Activated naive CD4-positive, alpha-beta T cell treated with anti-CD3 and anti-CD28 coated beads, Interleukin-2, amount 50 U/mL, for 16 hours (primary cell): ENCODE results near the gene EFNA5.

Experiments
- DNase-seq: peaks from one replicate; pipeline ENCODE4 v3.0.0-alpha.2; 2020

The EFNA5 gene

DNA sequence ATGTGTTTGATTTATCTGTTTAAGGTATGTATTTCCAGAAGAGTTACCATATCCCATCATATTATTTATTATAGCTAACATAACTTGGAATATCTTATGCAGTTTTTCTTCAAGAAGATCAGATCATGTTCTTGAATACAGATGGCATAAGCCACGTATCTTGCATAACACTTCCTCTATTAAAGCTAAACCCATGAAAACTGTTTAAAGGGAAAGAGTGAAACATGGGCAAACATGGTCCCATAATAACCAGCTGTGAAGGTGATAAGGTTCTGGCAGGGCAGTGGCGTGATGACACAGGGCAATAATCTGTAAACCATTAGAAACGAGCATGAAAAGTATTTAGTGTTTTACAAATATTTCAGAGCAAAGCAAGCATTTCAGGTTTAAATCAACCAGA, 34.2 kb downstream of the EFNA5 start:
- DNase-seq: no peak

DNA sequence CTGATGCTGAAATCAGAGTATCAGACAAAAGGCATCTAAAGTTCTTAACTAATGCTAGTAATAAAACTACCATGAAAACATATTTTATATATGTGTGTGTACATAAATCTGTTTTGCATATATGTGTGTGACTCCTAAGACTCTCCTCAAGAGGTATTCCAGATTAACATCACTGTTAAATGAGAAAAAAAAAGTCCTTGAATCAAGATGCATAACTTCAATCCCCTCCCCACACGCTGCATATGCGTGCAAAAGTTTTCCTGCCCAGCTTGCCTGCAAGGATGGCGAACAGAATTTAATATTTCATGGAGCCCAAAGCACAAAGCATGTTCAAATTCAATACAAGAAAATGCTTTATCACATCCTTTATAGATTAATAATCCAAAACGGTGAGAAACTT, 34.7 kb downstream of the EFNA5 start:
- no peak for DNase-seq

GRCh38 chr5:107634981-107635848, 35.5 kb downstream of the EFNA5 start:
- DNase-seq: no peak

DNA sequence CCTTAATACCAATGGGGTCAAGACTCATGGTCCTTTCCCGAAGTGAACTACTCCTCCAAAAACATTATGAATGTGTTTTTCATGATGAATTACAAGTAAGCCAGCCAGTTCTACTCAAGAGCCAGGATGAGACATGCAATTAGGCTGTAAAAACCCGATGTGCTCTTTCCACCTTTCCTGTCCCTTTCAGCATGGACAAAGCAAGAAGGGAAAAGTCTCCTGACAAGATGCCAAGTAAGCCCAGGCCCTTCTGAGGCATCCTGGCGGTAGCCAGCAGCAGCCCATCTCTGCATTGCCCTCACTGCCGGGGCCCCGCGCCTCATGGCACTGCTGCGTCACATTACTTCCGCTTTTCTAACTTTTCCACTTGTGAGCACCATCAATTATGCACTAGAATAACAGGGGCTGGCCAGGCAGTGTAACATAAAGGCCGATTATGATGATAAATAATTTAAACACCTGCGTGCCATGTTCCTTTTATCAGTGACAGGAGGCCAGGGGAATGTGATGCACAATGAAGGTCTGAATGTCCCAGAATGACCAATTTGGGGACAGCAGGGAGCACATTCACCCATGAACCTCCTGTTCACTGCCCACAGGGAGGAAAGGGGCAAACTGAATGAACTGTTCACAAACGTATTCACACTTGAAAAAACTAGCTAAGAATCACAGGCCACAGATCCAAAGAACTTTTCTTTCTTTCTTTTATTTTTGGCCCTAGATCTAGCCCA, 37.4 kb downstream of the EFNA5 start:
- no peak for DNase-seq

DNA sequence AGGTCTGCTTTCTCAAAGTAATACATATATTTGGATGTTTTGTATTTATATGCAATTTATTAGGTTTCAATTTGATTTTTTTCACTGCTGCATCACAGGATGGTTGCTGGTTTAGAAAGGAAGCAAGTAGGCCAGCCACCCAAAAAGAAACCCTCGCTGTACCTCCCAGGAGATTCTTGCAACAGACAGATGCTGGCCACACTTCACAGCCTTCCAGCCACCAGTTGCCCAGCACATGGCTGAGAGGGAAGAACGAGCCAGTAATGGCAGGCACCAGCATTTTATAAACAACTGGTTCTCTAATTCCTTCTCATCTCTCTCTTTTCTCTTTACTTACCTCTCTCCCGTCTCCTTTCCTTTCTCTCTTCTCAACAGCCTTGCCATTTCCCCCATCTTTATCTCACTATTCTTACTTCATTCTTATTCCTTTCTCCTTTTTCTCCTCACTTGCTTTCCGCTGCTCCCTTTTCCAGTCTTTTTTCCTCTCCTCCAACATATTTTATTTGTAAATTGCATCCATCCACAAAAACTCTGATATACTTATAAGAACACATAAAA, 38.9 kb downstream of the EFNA5 start:
- DNase-seq: no peak

DNA sequence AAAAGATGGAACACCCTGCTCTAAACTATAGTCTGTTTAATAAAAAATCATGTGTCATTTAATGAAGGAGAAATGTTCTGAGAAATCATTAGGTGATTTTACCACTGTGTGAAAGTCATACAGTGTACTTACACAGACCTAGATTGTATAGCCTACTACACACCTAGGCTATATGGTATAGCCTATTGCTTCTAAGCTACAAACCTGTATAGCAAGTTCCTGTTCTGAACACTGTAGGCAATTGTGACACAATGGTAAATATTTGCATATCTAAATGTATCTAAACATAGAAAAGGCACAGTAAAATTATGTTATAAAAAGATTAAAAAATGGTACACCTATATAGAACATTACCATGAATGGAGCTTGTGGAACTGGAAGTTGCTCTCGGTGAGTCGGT, 40.6 kb downstream of the EFNA5 start:
- no peak for DNase-seq

DNA sequence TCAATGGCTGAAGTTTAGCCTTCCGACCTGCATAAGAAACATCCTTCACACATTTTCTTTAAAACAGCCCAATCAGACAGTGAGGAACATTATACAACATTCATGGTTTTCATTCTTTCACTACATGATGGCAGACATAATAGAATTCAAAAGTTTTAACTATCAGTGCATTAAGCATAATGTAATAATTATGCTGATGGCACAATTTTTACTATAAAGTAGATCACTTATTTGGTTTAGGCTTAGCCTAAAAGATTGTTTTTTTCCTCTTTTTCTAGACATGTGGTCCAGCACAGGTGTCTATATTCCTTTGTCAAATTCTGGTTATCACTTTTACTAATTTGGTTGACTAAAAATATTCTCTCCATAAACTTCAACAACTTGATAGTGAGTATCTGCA, 46.5 kb downstream of the EFNA5 start:
- DNase-seq: no peak

GRCh38 chr5:107621089-107621488, 49.6 kb downstream of the EFNA5 start:
- DNase-seq: no peak

GRCh38 chr5:107619781-107620180, 51.0 kb downstream of the EFNA5 start:
- no peak for DNase-seq

DNA sequence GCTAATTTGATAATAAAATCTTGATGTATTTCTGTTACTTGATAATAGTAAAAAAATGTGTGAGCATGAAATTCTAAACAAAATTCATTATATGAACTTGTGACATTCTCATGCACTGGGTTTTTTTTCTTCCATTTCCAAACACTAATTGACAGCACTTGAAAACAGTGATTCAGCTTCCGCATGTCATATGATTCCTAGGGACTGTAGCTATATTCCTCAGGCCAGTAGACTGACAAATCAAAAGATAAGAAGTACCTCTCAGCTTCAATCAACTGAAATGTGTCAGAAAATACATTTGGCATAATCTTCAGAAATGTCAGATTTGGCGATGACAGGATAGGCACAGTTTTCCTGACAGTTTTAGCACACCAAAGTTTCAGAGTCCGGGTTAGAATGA, 52.5 kb downstream of the EFNA5 start:
- DNase-seq: no peak

DNA sequence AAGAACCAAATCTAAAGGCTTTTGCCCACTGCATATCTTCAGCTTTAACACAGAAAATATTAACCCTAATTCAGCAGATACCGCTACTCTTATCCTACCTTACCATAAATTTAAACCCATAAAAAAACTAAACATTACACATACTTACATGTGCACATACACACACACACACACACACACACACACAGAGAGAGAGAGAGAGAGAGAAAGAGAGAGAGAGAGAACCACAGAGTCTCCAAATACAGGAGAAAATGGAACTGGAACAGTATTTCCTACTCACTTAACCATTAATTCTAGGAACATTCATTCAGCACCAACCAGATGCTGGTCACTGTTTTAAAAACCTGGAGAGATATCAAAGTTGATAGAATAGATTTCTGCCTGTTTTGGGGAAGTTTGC, 53.7 kb downstream of the EFNA5 start:
- DNase-seq: no peak

DNA sequence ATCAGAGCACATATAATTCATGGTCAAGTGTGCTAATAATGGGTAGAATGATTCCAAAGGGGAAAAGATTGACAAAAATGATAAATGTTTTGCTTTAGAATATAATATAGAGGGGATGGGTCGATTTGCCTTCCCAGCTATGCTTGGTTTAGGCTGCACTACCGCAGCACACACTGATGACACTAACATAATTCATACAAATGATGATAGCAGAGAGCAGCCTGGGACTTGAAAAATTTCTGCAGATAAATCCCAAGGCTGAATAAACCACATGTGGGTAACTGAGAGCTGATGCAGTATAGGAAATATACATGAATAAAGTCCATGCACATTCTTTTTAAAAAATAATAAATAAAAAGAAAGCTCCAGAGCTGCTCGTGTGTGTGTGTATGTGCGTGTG, 54.5 kb downstream of the EFNA5 start:
- DNase-seq: no peak

DNA sequence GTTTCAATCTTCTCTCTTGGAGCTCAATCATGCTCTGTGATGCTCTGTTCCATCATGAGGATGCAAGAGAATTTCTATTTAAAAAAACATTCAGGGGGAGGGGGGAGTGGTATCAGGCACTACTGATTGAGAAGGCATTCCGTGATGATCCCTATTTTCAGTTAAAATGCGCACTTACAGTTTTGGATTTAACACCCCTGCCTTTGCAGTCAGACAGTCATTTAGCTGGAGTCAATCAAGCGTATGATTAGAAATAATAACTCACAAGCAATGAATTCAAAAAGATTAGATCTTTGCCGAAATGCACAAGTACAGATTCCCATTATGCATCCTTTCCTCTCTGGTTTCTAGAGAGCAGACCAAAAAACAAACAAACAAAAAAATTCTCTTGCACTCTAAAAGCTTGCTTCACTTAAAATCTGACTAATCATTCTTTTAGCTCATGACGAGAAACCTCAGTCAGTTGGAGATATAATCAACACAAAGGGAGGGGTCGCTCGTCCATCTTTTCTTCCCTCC, 55.4 kb downstream of the EFNA5 start:
- DNase-seq: no peak

- no peak for DNase-seq
Observed at GRCh38 chr5:107612541-107612940, 58.2 kb downstream of the EFNA5 start.

- no peak for DNase-seq
Observed at GRCh38 chr5:107610798-107611197, 59.9 kb downstream of the EFNA5 start.

DNA sequence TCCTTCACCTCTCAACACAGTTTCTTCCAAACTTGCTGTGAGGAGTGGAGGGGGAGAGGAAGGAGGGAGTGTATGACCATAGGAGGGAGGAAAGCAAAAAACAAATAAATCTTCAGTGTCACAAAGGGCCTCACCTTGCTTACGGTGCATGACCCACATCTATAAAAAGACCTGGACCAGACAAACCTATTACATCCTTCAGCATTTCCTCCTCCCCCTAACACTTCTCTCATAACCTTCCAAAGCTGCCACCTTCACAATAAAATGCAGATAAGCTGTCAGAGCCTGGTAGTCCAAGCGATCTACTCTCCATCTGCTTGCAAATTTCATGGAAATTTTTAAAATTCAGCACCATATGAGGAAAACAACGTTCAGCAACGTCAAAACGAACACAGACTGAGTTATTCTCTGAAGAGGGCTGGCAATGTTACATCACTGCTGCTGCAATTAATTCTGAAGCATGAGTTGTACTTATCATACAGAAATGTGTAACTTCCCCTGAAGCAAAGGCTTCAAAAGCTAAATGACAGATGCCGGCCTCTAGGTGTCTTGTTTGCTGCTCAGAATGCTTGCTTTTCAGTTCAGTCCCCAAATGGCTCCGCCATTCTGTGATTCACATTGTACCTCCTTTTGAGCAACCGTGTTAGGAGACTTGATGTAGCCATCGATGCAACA, 62.9 kb downstream of the EFNA5 start:
- no peak for DNase-seq

DNA sequence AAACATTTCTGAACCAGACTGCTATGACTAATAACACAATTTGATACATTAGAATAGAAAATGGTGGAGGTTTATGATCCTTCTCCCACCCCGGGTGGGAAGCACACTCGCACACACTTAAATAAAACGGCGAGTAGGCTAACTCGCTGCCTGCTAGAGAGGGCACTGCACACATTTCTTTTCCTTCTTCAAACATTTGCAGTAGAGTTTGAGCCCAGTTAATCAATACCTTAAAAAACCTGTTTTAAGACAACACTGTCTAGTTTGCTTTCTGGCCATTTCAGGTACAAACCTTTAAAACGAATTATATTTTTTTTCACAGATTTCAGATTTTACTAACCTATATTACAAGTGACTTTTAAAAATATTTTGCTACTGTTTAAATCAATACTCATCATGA, 63.5 kb downstream of the EFNA5 start:
- no peak for DNase-seq

GRCh38 chr5:107605596-107606125, 65.1 kb downstream of the EFNA5 start:
- DNase-seq: no peak

DNA sequence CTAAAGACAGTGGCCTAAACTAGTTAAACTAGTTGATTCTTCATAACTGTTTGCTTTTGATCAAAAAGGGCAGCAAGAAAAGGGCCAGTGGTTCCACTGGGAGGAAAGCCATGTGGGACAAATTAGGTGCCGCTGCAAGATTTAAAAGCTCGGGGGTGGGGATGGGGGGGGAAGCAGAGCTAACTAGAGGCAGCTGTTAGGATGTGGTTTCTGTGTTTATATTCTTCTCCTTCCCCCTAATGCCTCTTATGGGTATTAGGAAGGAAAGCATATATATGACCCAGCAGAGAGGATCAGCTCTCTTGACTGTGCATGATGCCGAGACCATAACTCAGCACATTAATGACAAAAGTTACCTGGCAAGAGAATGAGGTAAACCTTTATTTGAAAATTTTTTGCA, 65.7 kb downstream of the EFNA5 start:
- no peak for DNase-seq

GRCh38 chr5:107604146-107604910, 66.4 kb downstream of the EFNA5 start:
- no peak for DNase-seq

- DNase-seq: no peak
Observed at GRCh38 chr5:107603349-107603748, 67.4 kb downstream of the EFNA5 start.

- no peak for DNase-seq
Observed at GRCh38 chr5:107602896-107603295, 67.8 kb downstream of the EFNA5 start.
